B cell (primary cell): ENCODE results near the gene WDSUB1. TPM values are rescaled to one million over a fixed set of nuclear protein-coding genes. Genes with fewer than 3 reads are reported as not detected.

Experiments
- ATAC-seq: fragments of 200-7000 bp; cut with Tn5 transposase; one replicate; pipeline ENCODE4 v1.10.0; 2021; ENCODE audit warnings: low read depth, mild to moderate bottlenecking, moderate number of reproducible peaks, moderate library complexity
- CTCF ChIA-PET: fragments of 350-600 bp; sonication (Branson Sonifier 250); formaldehyde crosslinking; loops from one replicate; lab custom pipeline; 2021; ENCODE audit warnings: antibody characterized with exemption, inconsistent platforms; lab: Charles Lee
- POLR2A ChIA-PET: fragments of 350-600 bp; sonication (Branson Sonifier 250); formaldehyde crosslinking; loops from one replicate; lab custom pipeline; 2021; ENCODE audit warnings: antibody characterized with exemption; lab: Charles Lee
- DNase-seq: peaks from one replicate; pipeline ENCODE4 v3.0.0; 2013
- H2AFZ ChIP-seq: 2 replicates; pipeline ENCODE4 v1.6.1; 2012; ENCODE audit warnings: mild to moderate bottlenecking, low read depth, low read length; ENCODE audit not compliant: insufficient read depth, poor library complexity, severe bottlenecking
- H3K27ac ChIP-seq, 2 donors: 1 replicate in 1 of 2; 2 replicates in 1 of 2; pipeline ENCODE4 v1.5.1; 2012 to 2013; ENCODE audit warnings: low read length in 2 of 2, mild to moderate bottlenecking in 2 of 2, moderate library complexity in 1 of 2
- H3K27me3 ChIP-seq, 4 experiments: fragments of 200-600 bp in 1 of 4; sonication (generic) in 1 of 4; replicated peaks in 1 of 4; 1 replicate in 2 of 4; 2 replicates in 2 of 4; pipeline versions ENCODE4 v1.6.1 to v1.7.0; 2013 to 2016; ENCODE audit warnings: low read length in 3 of 4, mild to moderate bottlenecking in 2 of 4, mixed read lengths in 1 of 4, moderate library complexity in 1 of 4; ENCODE audit not compliant: insufficient read depth in 4 of 4, control insufficient read depth in 3 of 4; ENCODE audit errors: control extremely low read depth in 1 of 4
- H3K36me3 ChIP-seq, 2 experiments: replicated peaks in 1 of 2; 1 replicate in 1 of 2; 2 replicates in 1 of 2; pipeline versions ENCODE4 v1.6.1 to v1.7.1; 2013; ENCODE audit warnings: low read length in 1 of 2; ENCODE audit not compliant: insufficient read depth in 2 of 2, control insufficient read depth in 1 of 2; ENCODE audit errors: control extremely low read depth in 1 of 2, extremely low read depth in 1 of 2
- H3K4me1 ChIP-seq, 2 donors: fragments of 200-600 bp in 1 of 2; sonication (generic) in 1 of 2; 1 replicate in 1 of 2; 2 replicates in 1 of 2; pipeline versions ENCODE4 v1.5.1 to v1.6.1; 2013 to 2017; ENCODE audit warnings: low read length in 2 of 2; ENCODE audit not compliant: control insufficient read depth in 2 of 2, insufficient read depth in 2 of 2
- H3K4me2 ChIP-seq: replicated peaks from 2 replicates; pipeline ENCODE3; 2012; ENCODE audit warnings: mild to moderate bottlenecking, low read depth, low read length; ENCODE audit not compliant: poor library complexity, severe bottlenecking
- H3K4me3 ChIP-seq, 5 experiments: fragments of 200-600 bp in 1 of 5; sonication (generic) in 1 of 5; 1 replicate in 3 of 5; 2 replicates in 2 of 5; pipeline versions ENCODE4 v1.5.1 to v1.7.0; 2011 to 2016; ENCODE audit warnings: low read length in 4 of 5, mild to moderate bottlenecking in 4 of 5, low read depth in 2 of 5, control low read depth in 1 of 5, moderate library complexity in 1 of 5; ENCODE audit not compliant: insufficient read depth in 1 of 5; ENCODE audit errors: control extremely low read depth in 1 of 5, extremely low read depth in 1 of 5
- H3K79me2 ChIP-seq: fragments of 200-600 bp; sonication (generic); one replicate; pipeline ENCODE4 v1.6.0; 2016; ENCODE audit warnings: low read length; ENCODE audit not compliant: control insufficient read depth, insufficient read depth
- H3K9ac ChIP-seq: fragments of 200-600 bp; sonication (generic); 2 replicates; pipeline ENCODE4 v1.6.1; 2017; ENCODE audit warnings: mild to moderate bottlenecking, low read length, moderate library complexity
- H3K9me3 ChIP-seq, 3 donors: one replicate each; pipeline versions ENCODE4 v1.6.1 to v1.7.1; 2013; ENCODE audit warnings: low read length in 2 of 3; ENCODE audit not compliant: control insufficient read depth in 2 of 3, insufficient read depth in 1 of 3; ENCODE audit errors: control extremely low read depth in 1 of 3
- H4K20me1 ChIP-seq: 2 replicates; pipeline ENCODE4 v1.6.0; 2012; ENCODE audit warnings: mild to moderate bottlenecking, low read length; ENCODE audit not compliant: insufficient read depth, control insufficient read depth, poor library complexity, severe bottlenecking
- H3K27ac Mint-ChIP-seq: one replicate; pipeline ENCODE4 v1.8.0; 2021; ENCODE audit warnings: mixed read lengths
- H3K27me3 Mint-ChIP-seq: one replicate; pipeline ENCODE4 v1.8.0; 2021; ENCODE audit warnings: mixed read lengths
- H3K4me1 Mint-ChIP-seq: one replicate; pipeline ENCODE4 v1.8.0; 2021; ENCODE audit warnings: mixed read lengths
- H3K4me3 Mint-ChIP-seq: one replicate; pipeline ENCODE4 v1.8.0; 2021; ENCODE audit warnings: mixed read lengths
- H3K9me3 Mint-ChIP-seq: one replicate; pipeline ENCODE4 v1.8.0; 2022; ENCODE audit warnings: mixed read lengths; ENCODE audit not compliant: insufficient read depth
- CTCF ChIP-seq: fragments of 200-600 bp; IDR thresholded peaks from one replicate; pipeline ENCODE4 v1.8.0; 2022; ENCODE audit warnings: antibody characterized with exemption, mild to moderate bottlenecking
- EZH2 ChIP-seq: IDR thresholded peaks from 2 replicates; pipeline ENCODE4 v1.6.1; 2012; ENCODE audit warnings: borderline replicate concordance, low read depth, mild to moderate bottlenecking, moderate library complexity, low read length; ENCODE audit not compliant: insufficient read depth, poor library complexity, severe bottlenecking
- WGBS: methylation state at CpG from one replicate; pipeline ENCODE4 v1.1.5; 2013; ENCODE audit warnings: missing lambda C conversion rate; ENCODE audit not compliant: insufficient coverage; 5-methylcytosine and 5-hydroxymethylcytosine counted together
- intact Hi-C: fragments of 100-400 bp; cut with micrococcal nuclease; formaldehyde crosslinking; loops from one replicate; pipeline ENCODE4 v1.10.0; 2022
- polyA plus RNA-seq: library from polyadenylated mRNA; depleted of rRNA; stranded (reverse); fragments of >200 nt; gene quantifications from 2 replicates; pipeline ENCODE4 v1.2.3, GENCODE V29; 2012
- total RNA-seq, 2 donors: library from RNA; stranded (reverse); fragments of 120-200 nt in 1 of 2; gene quantifications; 1 replicate in 1 of 2; 2 replicates in 1 of 2; pipeline versions ENCODE4 v1.2.3 to v1.2.4, GENCODE V29; 2013 to 2022

Gene WDSUB1
- total and polyA plus RNA-seq, 2 donors (not counting 1 experiment from before 2014, with no cell fraction given): 10.8 to 13.6 TPM

- TF ChIP-seq CTCF: no peak
- TF ChIP-seq EZH2: no peak
- Mint-ChIP-seq H3K9me3 (no peaks in the 10 kb centered on the region), H3K27ac (no peak overlapping the region), H3K4me1 (peaks cover 4% of the 10 kb centered on the region), H3K27me3 (peaks cover 3% of the 10 kb centered on the region), H3K4me3 (no peak overlapping the region)
- Histone ChIP-seq H3K36me3 (no peaks in the 10 kb centered on the region), H3K4me2 (no peak overlapping the region), H3K9me3 (no peaks in the 10 kb centered on the region), H3K4me3 (no peak overlapping the region), H3K27ac (no peak overlapping the region), H2AFZ (no peak overlapping the region), H3K27me3 (no peaks in the 10 kb centered on the region), H3K9ac (no peak overlapping the region), H3K79me2 (no peaks in the 10 kb centered on the region), H4K20me1 (no peaks in the 10 kb centered on the region), H3K4me1 (peaks cover 0 to 3% of the 10 kb centered on the region in 2 donors)
- CTCF ChIA-PET: no interaction called here
- ATAC-seq (no peak), DNase-seq (no peak)
- 98% methylated on average over 14 of the region's 14 CpGs for WGBS
- intact Hi-C loops: no loop called here
- POLR2A ChIA-PET: no interaction called here
Measured at GRCh38 chr2:159196393-159196925, 90.0 kb downstream of the WDSUB1 start.

- Histone ChIP-seq H3K36me3 (no peaks in the 10 kb centered on the region), H3K27me3 (no peaks in the 10 kb centered on the region), H2AFZ (no peak overlapping the region), H3K9ac (no peak overlapping the region), H3K4me3 (no peak overlapping the region), H3K79me2 (no peaks in the 10 kb centered on the region), H3K27ac (no peak overlapping the region), H3K9me3 (no peaks in the 10 kb centered on the region), H4K20me1 (no peaks in the 10 kb centered on the region), H3K4me2 (no peak overlapping the region), H3K4me1 (no peaks in the 10 kb centered on the region)
- Mint-ChIP-seq H3K9me3 (no peaks in the 10 kb centered on the region), H3K4me3 (no peak overlapping the region), H3K4me1 (no peaks in the 10 kb centered on the region), H3K27me3 (peaks cover 3% of the 10 kb centered on the region), H3K27ac (no peak overlapping the region)
- POLR2A ChIA-PET: no interaction called here
- intact Hi-C loops: no loop called here
- 96% methylated on average over 4 of the region's 6 CpGs for WGBS
- CTCF ChIA-PET: no interaction called here
- DNase-seq (no peak), ATAC-seq (no peak)
- TF ChIP-seq EZH2 (no peak), CTCF (no peak)
Measured at GRCh38 chr2:159195697-159196096, 90.8 kb downstream of the WDSUB1 start.
